ENCODE measurements around the gene RPL18A.

- TF ChIP-seq CTCF (IDR thresholded peaks at IDR 0.05; ENCODE audit: insufficient read depth, low read length) (no peak), REST (IDR thresholded peaks at IDR 0.05; ENCODE audit: insufficient replicate concordance, low read depth) (no peak), GABPA (IDR thresholded peaks at IDR 0.05; ENCODE audit: low read depth) (no peak)
Measured at GRCh38 chr19:17874758-17875135, 15.0 kb downstream of the RPL18A start.
